ENCODE data around the gene TMEM108.

The TMEM108 gene

DNA sequence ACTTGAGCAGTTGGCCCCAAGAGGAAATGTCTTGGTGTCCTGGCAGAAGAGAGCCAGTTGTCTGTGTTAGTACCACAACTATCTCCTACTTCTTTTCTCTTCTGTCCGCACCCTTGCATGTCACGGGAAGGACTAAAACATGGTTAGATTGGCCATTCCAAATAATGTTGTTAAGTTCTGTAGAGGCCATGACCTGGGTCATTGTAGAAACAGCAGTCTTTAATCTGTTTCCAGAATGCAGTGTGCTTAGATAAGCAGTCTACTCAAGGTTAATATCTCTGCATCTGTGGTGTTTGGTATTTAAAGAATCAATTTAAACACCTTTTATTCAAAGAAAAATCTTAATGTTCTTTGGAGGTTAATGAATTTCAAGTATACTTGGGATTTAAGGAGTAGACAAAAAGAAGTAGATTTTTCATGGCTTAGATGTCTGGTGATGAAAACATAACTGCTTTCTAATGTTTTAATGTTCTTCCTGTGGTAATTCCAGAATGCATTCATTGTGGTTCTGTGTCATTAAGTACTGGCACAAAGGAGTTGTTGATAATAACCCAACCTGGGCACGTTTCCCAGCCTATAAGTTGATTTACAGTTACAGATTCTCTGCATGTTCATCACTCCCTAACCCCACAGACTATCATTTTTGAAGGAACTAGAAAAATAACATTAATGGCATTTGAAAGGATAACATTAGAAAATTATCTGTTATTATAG, 58.9 kb downstream of the TMEM108 start:
- no peak for FAIRE-seq
- no peak for TF ChIP-seq POLR2AphosphoS5 (IDR thresholded peaks at IDR 0.05; ENCODE audit: low read depth, low read length)
- no peak for TF ChIP-seq POU2F2 (IDR thresholded peaks at IDR 0.05; ENCODE audit: low read depth, low read length)
- no peak for TF ChIP-seq TAF1 (IDR thresholded peaks at IDR 0.05; ENCODE audit: low read depth, low read length)
- no peak for TF ChIP-seq PAX5 (IDR thresholded peaks at IDR 0.05; ENCODE audit: insufficient read depth, low read length, severe bottlenecking)
- no peak for TF ChIP-seq POLR2A (IDR thresholded peaks at IDR 0.05; ENCODE audit: low read depth, low read length)
- no peak for TF ChIP-seq SPI1 (IDR thresholded peaks at IDR 0.05; ENCODE audit: low read depth, low read length)
- no peak for DNase-seq (ENCODE audit: insufficient read length, low spot score)

DNA sequence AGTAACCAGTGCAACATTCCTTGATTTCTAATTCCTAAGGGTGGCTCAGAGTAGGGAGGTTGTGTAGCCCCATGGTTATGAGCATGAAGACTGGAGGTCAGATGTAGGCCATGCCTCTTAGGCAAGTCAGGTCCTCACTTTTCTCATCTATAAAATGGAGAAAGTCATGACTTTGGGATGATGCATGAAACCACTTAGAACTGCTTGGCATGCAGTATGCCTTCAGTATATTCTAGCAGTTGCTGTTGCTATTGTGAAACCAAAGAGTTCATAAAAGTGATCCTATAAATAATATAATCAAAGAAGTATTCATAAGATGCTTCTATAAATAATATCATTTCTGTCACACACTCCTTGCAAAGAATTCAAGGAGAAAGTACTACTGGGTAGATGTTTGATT, 65.5 kb downstream of the TMEM108 start:
- no peak for FAIRE-seq
- no peak for DNase-seq (ENCODE audit: insufficient read length, low spot score)
- TF ChIP-seq PAX5 (IDR thresholded peaks at IDR 0.05; ENCODE audit: insufficient read depth, low read length, severe bottlenecking) = no peak
- no peak for TF ChIP-seq POLR2AphosphoS5 (IDR thresholded peaks at IDR 0.05; ENCODE audit: low read depth, low read length)
- no peak for TF ChIP-seq POU2F2 (IDR thresholded peaks at IDR 0.05; ENCODE audit: low read depth, low read length)
- no peak for TF ChIP-seq POLR2A (IDR thresholded peaks at IDR 0.05; ENCODE audit: low read depth, low read length)
- TF ChIP-seq TAF1 (IDR thresholded peaks at IDR 0.05; ENCODE audit: low read depth, low read length) = no peak

DNA sequence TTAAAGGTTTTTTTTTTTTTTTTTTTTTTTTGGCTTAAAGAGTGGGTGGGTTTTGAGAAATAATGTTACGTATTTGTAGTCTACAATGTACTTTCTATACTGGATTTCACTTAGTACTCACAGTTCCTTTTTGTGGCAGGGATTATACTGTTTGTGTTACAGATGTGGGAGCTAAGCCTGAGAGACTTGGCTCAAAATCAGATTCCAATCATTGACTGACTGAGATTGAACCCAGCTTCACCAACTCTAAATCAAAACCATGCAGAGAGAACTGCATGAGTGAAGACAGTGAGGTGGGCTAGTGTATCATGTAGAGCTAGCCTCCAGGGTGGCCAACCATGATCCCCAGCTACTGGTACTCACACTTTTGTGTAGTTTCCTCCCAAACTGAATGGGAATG, 68.0 kb downstream of the TMEM108 start:
- DNase-seq (ENCODE audit: insufficient read length, low spot score) (no peak), FAIRE-seq (no peak)
- TF ChIP-seq TAF1 (IDR thresholded peaks at IDR 0.05; ENCODE audit: low read depth, low read length) = no peak
- no peak for TF ChIP-seq POLR2AphosphoS5 (IDR thresholded peaks at IDR 0.05; ENCODE audit: low read depth, low read length)
- TF ChIP-seq POLR2A (IDR thresholded peaks at IDR 0.05; ENCODE audit: low read depth, low read length) = no peak
- no peak for TF ChIP-seq PAX5 (IDR thresholded peaks at IDR 0.05; ENCODE audit: insufficient read depth, low read length, severe bottlenecking)

DNA sequence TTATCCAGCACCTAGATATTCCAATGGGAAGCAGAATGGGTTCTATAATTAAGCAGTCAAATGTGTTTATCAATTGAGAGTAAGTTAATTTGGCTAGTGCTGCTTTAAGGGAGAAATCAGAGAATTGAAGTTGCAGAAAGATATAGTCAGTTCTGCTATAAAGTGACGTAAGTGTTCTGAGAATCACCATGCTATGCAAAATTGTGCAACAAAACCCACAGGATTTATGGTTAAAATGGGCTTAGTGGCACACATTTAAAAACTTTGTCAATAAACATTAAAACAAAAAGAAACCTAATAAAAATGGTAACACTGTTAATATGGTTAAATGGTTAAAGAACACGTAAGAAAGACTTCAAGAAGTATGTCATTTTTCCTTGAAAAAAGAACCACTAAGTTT, 74.5 kb downstream of the TMEM108 start:
- no peak for TF ChIP-seq SPI1 (IDR thresholded peaks at IDR 0.05; ENCODE audit: low read depth, low read length)
- TF ChIP-seq POLR2AphosphoS5 (IDR thresholded peaks at IDR 0.05; ENCODE audit: low read depth, low read length) = no peak
- no peak for TF ChIP-seq POU2F2 (IDR thresholded peaks at IDR 0.05; ENCODE audit: low read depth, low read length)
- TF ChIP-seq TAF1 (IDR thresholded peaks at IDR 0.05; ENCODE audit: low read depth, low read length) = no peak
- no peak for TF ChIP-seq PAX5 (IDR thresholded peaks at IDR 0.05; ENCODE audit: insufficient read depth, low read length, severe bottlenecking)
- no peak for TF ChIP-seq POLR2A (IDR thresholded peaks at IDR 0.05; ENCODE audit: low read depth, low read length)
- FAIRE-seq (no peak), DNase-seq (ENCODE audit: insufficient read length, low spot score) (no peak)

DNA sequence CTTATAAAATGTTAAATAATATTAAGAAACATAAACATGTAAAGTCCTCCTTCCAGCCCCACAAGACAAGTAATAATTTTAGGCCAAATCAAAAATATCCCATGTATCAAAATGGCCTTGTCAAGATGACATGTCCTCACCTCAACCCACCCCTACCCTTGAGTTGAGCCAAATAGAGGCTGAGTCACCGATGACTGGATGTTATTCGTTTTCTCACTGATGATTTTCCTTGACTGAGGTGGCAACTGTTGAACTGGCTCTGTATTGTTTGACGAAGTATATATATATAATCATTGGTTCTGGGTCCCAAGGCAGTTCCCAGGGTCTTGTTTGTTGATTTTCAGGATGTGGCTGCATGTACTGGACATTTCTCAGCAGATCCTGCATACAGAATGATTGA, 75.3 kb downstream of the TMEM108 start:
- FAIRE-seq (no peak), DNase-seq (ENCODE audit: insufficient read length, low spot score) (no peak)
- TF ChIP-seq POLR2A (IDR thresholded peaks at IDR 0.05; ENCODE audit: low read depth, low read length) (no peak), TAF1 (IDR thresholded peaks at IDR 0.05; ENCODE audit: low read depth, low read length) (no peak), SPI1 (IDR thresholded peaks at IDR 0.05; ENCODE audit: low read depth, low read length) (no peak), POLR2AphosphoS5 (IDR thresholded peaks at IDR 0.05; ENCODE audit: low read depth, low read length) (no peak), POU2F2 (IDR thresholded peaks at IDR 0.05; ENCODE audit: low read depth, low read length) (no peak), PAX5 (IDR thresholded peaks at IDR 0.05; ENCODE audit: insufficient read depth, low read length, severe bottlenecking) (no peak)

DNA sequence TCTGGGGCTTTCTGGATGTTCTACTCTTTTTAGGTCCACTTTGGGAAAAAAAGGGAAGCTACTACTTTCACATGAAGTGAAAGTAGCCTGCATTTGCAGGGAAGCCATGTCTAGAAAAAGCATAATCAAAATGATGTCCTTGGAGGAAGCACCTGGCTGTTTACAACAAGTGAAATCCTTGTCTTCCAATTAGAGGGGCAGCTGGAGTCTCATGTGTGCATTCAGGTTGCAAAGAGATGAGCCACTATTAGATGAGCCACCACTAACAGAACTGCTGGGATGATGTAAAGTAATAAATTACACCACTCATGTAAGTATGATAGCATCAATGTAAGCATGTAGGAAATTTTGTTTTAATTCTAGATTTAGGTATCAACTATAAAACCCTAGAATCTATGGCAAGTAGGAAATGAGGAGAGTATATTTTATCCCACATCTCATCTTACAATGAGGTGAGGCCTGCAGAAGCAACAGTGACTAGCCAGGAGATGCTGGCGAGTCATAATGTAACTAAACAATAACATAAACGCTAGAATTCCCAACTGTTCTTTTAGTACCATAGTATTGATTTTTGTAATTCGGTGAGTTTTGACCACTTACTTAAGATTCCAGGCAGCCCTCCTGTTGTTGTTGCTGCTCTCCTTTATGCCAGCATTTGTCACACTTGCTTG, 75.9 kb downstream of the TMEM108 start:
- FAIRE-seq = no peak
- no peak for DNase-seq (ENCODE audit: insufficient read length, low spot score)

DNA sequence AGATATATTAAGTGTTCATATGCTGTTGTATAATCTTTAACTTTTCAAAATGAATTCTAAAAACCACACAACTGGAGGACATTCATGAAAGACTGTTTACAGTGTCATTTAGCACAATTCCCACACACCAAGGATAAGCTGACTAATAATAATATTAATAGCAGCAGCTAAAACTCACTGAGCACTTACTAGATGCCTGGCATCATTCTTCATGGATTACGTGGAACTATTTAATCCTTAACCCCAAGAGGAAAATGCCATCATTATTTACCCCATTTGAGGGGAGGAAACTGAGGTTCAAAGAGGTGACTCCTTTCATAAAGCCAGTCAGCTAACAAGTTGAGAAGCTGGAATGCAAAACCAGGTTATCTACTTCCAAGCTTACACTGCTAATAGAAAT, 77.0 kb downstream of the TMEM108 start:
- DNase-seq (ENCODE audit: insufficient read length, low spot score) (no peak), FAIRE-seq (no peak)
- no peak for TF ChIP-seq PAX5 (IDR thresholded peaks at IDR 0.05; ENCODE audit: insufficient read depth, low read length, severe bottlenecking)
- TF ChIP-seq SPI1 (IDR thresholded peaks at IDR 0.05; ENCODE audit: low read depth, low read length) = no peak
- no peak for TF ChIP-seq TAF1 (IDR thresholded peaks at IDR 0.05; ENCODE audit: low read depth, low read length)
- no peak for TF ChIP-seq POLR2AphosphoS5 (IDR thresholded peaks at IDR 0.05; ENCODE audit: low read depth, low read length)
- TF ChIP-seq POU2F2 (IDR thresholded peaks at IDR 0.05; ENCODE audit: low read depth, low read length) = no peak
- TF ChIP-seq POLR2A (IDR thresholded peaks at IDR 0.05; ENCODE audit: low read depth, low read length) = no peak

More for the DNA sequence above, 75.9 kb downstream of the TMEM108 start:
- no peak for TF ChIP-seq TAF1 (IDR thresholded peaks at IDR 0.05; ENCODE audit: low read depth, low read length)
- no peak for TF ChIP-seq POLR2A (IDR thresholded peaks at IDR 0.05; ENCODE audit: low read depth, low read length)
- no peak for TF ChIP-seq POLR2AphosphoS5 (IDR thresholded peaks at IDR 0.05; ENCODE audit: low read depth, low read length)
- no peak for TF ChIP-seq POU2F2 (IDR thresholded peaks at IDR 0.05; ENCODE audit: low read depth, low read length)
- TF ChIP-seq SPI1 (IDR thresholded peaks at IDR 0.05; ENCODE audit: low read depth, low read length) = no peak
- no peak for TF ChIP-seq PAX5 (IDR thresholded peaks at IDR 0.05; ENCODE audit: insufficient read depth, low read length, severe bottlenecking)

DNA sequence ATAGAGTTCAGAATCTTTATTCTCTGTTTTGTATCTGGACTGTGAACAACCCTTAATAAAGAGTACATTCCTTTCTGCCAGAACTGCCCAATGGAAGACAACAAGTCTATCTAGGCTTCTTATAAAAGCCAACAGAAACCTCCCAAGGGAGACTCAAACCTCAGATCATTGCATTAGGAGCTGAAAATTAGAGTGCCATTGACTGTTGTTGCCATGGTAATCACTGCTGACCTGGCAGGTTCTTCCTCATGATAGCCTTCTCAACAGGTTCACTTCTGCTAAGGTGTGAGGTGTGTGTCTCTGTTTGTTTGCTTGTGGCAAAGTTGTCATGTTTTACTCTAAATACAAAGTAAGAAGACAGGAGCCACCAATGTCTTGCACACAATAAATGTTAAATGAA, 79.2 kb downstream of the TMEM108 start:
- TF ChIP-seq POLR2A (IDR thresholded peaks at IDR 0.05; ENCODE audit: low read depth, low read length) (no peak), POU2F2 (IDR thresholded peaks at IDR 0.05; ENCODE audit: low read depth, low read length) (no peak), PAX5 (IDR thresholded peaks at IDR 0.05; ENCODE audit: insufficient read depth, low read length, severe bottlenecking) (no peak), POLR2AphosphoS5 (IDR thresholded peaks at IDR 0.05; ENCODE audit: low read depth, low read length) (no peak), TAF1 (IDR thresholded peaks at IDR 0.05; ENCODE audit: low read depth, low read length) (no peak), SPI1 (IDR thresholded peaks at IDR 0.05; ENCODE audit: low read depth, low read length) (no peak)
- FAIRE-seq (no peak), DNase-seq (ENCODE audit: insufficient read length, low spot score) (no peak)

DNA sequence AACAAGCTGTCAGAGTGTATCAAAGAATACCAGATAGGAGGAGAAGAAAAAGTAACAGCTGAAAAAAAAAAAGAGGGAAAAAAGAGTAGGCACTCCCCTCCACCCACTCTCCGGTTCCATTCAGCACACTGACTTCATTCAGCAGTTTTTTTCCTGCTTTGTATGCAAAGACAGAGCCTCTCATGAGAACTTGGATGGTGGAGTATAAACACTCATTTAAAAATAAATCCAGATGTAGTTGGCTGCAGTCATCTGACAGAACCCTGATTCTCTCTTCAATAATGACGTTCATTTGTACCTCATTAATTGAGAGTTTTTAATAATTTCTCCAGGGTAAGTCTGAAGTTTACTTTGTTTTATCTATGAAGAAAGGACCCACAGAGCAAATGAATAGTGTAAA, 81.0 kb downstream of the TMEM108 start:
- FAIRE-seq = no peak
- TF ChIP-seq POLR2AphosphoS5 (IDR thresholded peaks at IDR 0.05; ENCODE audit: low read depth, low read length) (no peak), POLR2A (IDR thresholded peaks at IDR 0.05; ENCODE audit: low read depth, low read length) (no peak), SPI1 (IDR thresholded peaks at IDR 0.05; ENCODE audit: low read depth, low read length) (no peak), TAF1 (IDR thresholded peaks at IDR 0.05; ENCODE audit: low read depth, low read length) (no peak), POU2F2 (IDR thresholded peaks at IDR 0.05; ENCODE audit: low read depth, low read length) (no peak), PAX5 (IDR thresholded peaks at IDR 0.05; ENCODE audit: insufficient read depth, low read length, severe bottlenecking) (no peak)

More for the DNA sequence above, 81.0 kb downstream of the TMEM108 start:
- DNase-seq (ENCODE audit: insufficient read length, low spot score) = no peak
